Measurements from ENCODE around the gene SLC41A3.

SLC41A3 gene

GRCh38 chr3:126107957-126108675 lies 24.2 kb upstream of the SLC41A3 start:
- in situ Hi-C loops (cut with HindIII; ENCODE audit: low sequenced_read_pairs), result no loop called here
- no peak for DNase-seq (ENCODE audit: low read depth, low spot score)
- H3K4me3 ChIP-seq (ENCODE audit: low read depth, low read length), result no peak overlapping the region
- no peak for TF ChIP-seq CTCF (IDR thresholded peaks at IDR 0.05; ENCODE audit: low read depth, low read length)

GRCh38 chr3:126107203-126107939 lies 23.4 kb upstream of the SLC41A3 start:
- in situ Hi-C loops (cut with HindIII; ENCODE audit: low sequenced_read_pairs), result no loop called here
- H3K4me3 ChIP-seq (ENCODE audit: low read depth, low read length), result no peak overlapping the region
- no peak for DNase-seq (ENCODE audit: low read depth, low spot score)
- no peak for TF ChIP-seq CTCF (IDR thresholded peaks at IDR 0.05; ENCODE audit: low read depth, low read length)

- H3K4me3 ChIP-seq (ENCODE audit: low read depth, low read length), result no peak overlapping the region
- in situ Hi-C loops (cut with HindIII; ENCODE audit: low sequenced_read_pairs), result no loop called here
- no peak for TF ChIP-seq CTCF (IDR thresholded peaks at IDR 0.05; ENCODE audit: low read depth, low read length)
- DNase-seq (ENCODE audit: low read depth, low spot score), result no peak
These were observed 22.6 kb upstream of the SLC41A3 start for GRCh38 chr3:126106336-126107202.

GRCh38 chr3:126105691-126106187 lies 21.8 kb upstream of the SLC41A3 start:
- H3K4me3 ChIP-seq (ENCODE audit: low read depth, low read length), result no peak overlapping the region
- no peak for TF ChIP-seq CTCF (IDR thresholded peaks at IDR 0.05; ENCODE audit: low read depth, low read length)
- no peak for DNase-seq (ENCODE audit: low read depth, low spot score)
- in situ Hi-C loops (cut with HindIII; ENCODE audit: low sequenced_read_pairs), result no loop called here

- no peak for TF ChIP-seq CTCF (IDR thresholded peaks at IDR 0.05; ENCODE audit: low read depth, low read length)
- no peak overlapping the region for H3K4me3 ChIP-seq (ENCODE audit: low read depth, low read length)
- no peak for DNase-seq (ENCODE audit: low read depth, low spot score)
- in situ Hi-C loops (cut with HindIII; ENCODE audit: low sequenced_read_pairs), result no loop called here
These were observed 21.1 kb upstream of the SLC41A3 start for GRCh38 chr3:126104742-126105605.
